Mesendoderm (in vitro differentiated cells): ENCODE data around the gene PAPPA2.

ENCODE experiments used
- DNase-seq: peaks from one replicate; pipeline ENCODE4 v3.0.0; 2013
- H2AK5ac ChIP-seq: 2 replicates; pipeline ENCODE4 v1.6.1; 2013; ENCODE audit warnings: low read length, inconsistent platforms
- H2BK120ac ChIP-seq: 2 replicates; pipeline ENCODE4 v1.6.1; 2013; ENCODE audit warnings: low read depth, mild to moderate bottlenecking, low read length, moderate library complexity, mixed read lengths
- H2BK15ac ChIP-seq: replicated peaks from 2 replicates; pipeline ENCODE4 v1.6.1; 2013; ENCODE audit warnings: low read depth, mild to moderate bottlenecking, moderate library complexity
- H2BK5ac ChIP-seq: 2 replicates; pipeline ENCODE4 v1.6.1; 2013; ENCODE audit warnings: low read length, inconsistent platforms
- H3K18ac ChIP-seq: 2 replicates; pipeline ENCODE4 v1.6.1; 2013; ENCODE audit warnings: mild to moderate bottlenecking, low read length, mixed read lengths
- H3K23ac ChIP-seq: one replicate; pipeline ENCODE4 v1.6.1; 2013; ENCODE audit warnings: low read length
- H3K27ac ChIP-seq: 2 replicates; pipeline ENCODE4 v1.5.1; 2013; ENCODE audit warnings: low read depth, mild to moderate bottlenecking, inconsistent platforms, low read length, moderate library complexity
- H3K27me3 ChIP-seq: 2 replicates; pipeline ENCODE4 v1.6.1; 2013; ENCODE audit warnings: low read length, control low read depth, mild to moderate bottlenecking, inconsistent platforms; ENCODE audit not compliant: insufficient read depth, poor library complexity
- H3K36me3 ChIP-seq: 2 replicates; pipeline ENCODE4 v1.6.1; 2013; ENCODE audit warnings: low read length, inconsistent platforms; ENCODE audit not compliant: control insufficient read depth, insufficient read depth
- H3K4ac ChIP-seq: one replicate; pipeline ENCODE4 v1.6.1; 2013; ENCODE audit warnings: low read depth, mild to moderate bottlenecking, low read length, moderate library complexity
- H3K4me1 ChIP-seq: 2 replicates; pipeline ENCODE4 v1.6.1; 2013; ENCODE audit warnings: low read depth, low read length, inconsistent platforms; ENCODE audit not compliant: control insufficient read depth
- H3K4me2 ChIP-seq: 2 replicates; pipeline ENCODE4 v1.6.1; 2013; ENCODE audit warnings: low read length
- H3K4me3 ChIP-seq: 2 replicates; pipeline ENCODE4 v1.5.1; 2013; ENCODE audit warnings: mild to moderate bottlenecking, low read length
- H3K56ac ChIP-seq: one replicate; pipeline ENCODE4 v1.6.1; 2013; ENCODE audit warnings: low read length
- H3K79me1 ChIP-seq: 2 replicates; pipeline ENCODE4 v1.6.1; 2013; ENCODE audit warnings: low read length, inconsistent platforms
- H3K79me2 ChIP-seq: 2 replicates; pipeline ENCODE4 v1.6.1; 2013; ENCODE audit warnings: mild to moderate bottlenecking, low read length; ENCODE audit not compliant: control insufficient read depth, insufficient read depth
- H3K9ac ChIP-seq: 2 replicates; pipeline ENCODE4 v1.6.1; 2013; ENCODE audit warnings: low read length, inconsistent platforms
- H4K5ac ChIP-seq: one replicate; pipeline ENCODE4 v1.6.1; 2013; ENCODE audit warnings: low read length
- H4K8ac ChIP-seq: one replicate; pipeline ENCODE4 v1.6.1; 2013; ENCODE audit warnings: low read depth, mild to moderate bottlenecking, control low read depth, low read length, moderate library complexity
- WGBS: extraction: QIAGEN DNeasy Blood & Tissue Kit; methylation state at CpG from one replicate; pipeline ENCODE4 v1.1.7; 2013; ENCODE audit warnings: low lambda C conversion rate, missing lambda C conversion rate; ENCODE audit not compliant: insufficient coverage; ENCODE audit errors: extremely low coverage; 5-methylcytosine and 5-hydroxymethylcytosine counted together

The PAPPA2 gene

GRCh38 chr1:176843352-176844297 is 380.6 kb downstream of the PAPPA2 start:
- no CpG with 5 or more reads among the region's 4 CpGs for WGBS
- no peaks in the 10 kb centered on the region for H3K27me3 ChIP-seq
- DNase-seq = peak; percentile 63

GRCh38 chr1:176847052-176847451 is 384.1 kb downstream of the PAPPA2 start:
- no peak overlapping the region for H3K23ac ChIP-seq
- H3K36me3 ChIP-seq = no peaks in the 10 kb centered on the region
- no peak overlapping the region for H2BK5ac ChIP-seq
- no peak for DNase-seq
- no peak overlapping the region for H3K56ac ChIP-seq
- H3K4me3 ChIP-seq = no peak overlapping the region
- H4K8ac ChIP-seq = no peak overlapping the region
- H3K4me2 ChIP-seq = no peak overlapping the region
- WGBS = no CpG with 5 or more reads among the region's 1 CpG
- no peak overlapping the region for H3K4ac ChIP-seq
- H3K9ac ChIP-seq = no peak overlapping the region
- H2BK15ac ChIP-seq = no peak overlapping the region
- H2AK5ac ChIP-seq = no peak overlapping the region
- no peaks in the 10 kb centered on the region for H3K79me1 ChIP-seq
- H3K27me3 ChIP-seq = no peaks in the 10 kb centered on the region
- H3K27ac ChIP-seq = no peak overlapping the region
- H3K4me1 ChIP-seq = no peaks in the 10 kb centered on the region
- H3K79me2 ChIP-seq = no peaks in the 10 kb centered on the region
- H3K18ac ChIP-seq = no peak overlapping the region
- H2BK120ac ChIP-seq = no peak overlapping the region
- H4K5ac ChIP-seq = no peak overlapping the region

More at GRCh38 chr1:176843352-176844297, 380.6 kb downstream of the PAPPA2 start:
- Histone ChIP-seq H3K9ac (no peak overlapping the region), H4K5ac (no peak overlapping the region), H3K56ac (no peak overlapping the region), H3K4me1 (no peaks in the 10 kb centered on the region), H3K18ac (no peak overlapping the region), H3K79me1 (no peaks in the 10 kb centered on the region), H4K8ac (no peak overlapping the region), H2BK15ac (no peak overlapping the region), H3K27ac (no peak overlapping the region), H2BK120ac (no peak overlapping the region), H3K36me3 (no peaks in the 10 kb centered on the region), H2AK5ac (no peak overlapping the region), H3K4ac (no peak overlapping the region), H3K4me2 (no peak overlapping the region), H3K79me2 (no peaks in the 10 kb centered on the region), H2BK5ac (no peak overlapping the region), H3K4me3 (no peak overlapping the region), H3K23ac (no peak overlapping the region)

DNA sequence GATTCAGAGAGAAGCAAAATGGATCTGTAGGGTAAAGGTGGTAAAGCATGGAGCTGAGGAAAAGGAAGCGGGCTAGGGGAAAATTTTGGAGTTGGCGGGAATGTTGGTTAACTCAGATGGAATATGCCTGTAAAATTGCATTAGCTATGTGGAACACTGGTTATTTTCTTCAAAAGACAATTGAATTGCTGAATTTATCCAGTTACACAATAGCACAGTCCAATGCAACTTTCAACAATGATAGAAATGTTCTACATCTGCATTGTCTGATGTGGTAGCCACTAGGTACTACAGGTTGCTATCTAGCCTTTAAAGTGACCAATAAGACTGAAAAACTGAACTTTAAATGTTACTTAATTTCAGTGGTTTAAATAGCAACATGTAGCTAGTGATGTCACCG is 386.3 kb downstream of the PAPPA2 start:
- Histone ChIP-seq H3K36me3 (no peaks in the 10 kb centered on the region), H3K9ac (no peak overlapping the region), H4K5ac (no peak overlapping the region), H3K18ac (no peak overlapping the region), H3K23ac (no peak overlapping the region), H3K79me2 (no peaks in the 10 kb centered on the region), H3K27me3 (no peaks in the 10 kb centered on the region), H2AK5ac (no peak overlapping the region), H3K4me3 (no peak overlapping the region), H2BK120ac (no peak overlapping the region), H3K4ac (no peak overlapping the region), H2BK15ac (no peak overlapping the region), H3K4me1 (peaks cover 2% of the 10 kb centered on the region), H3K4me2 (no peak overlapping the region), H3K56ac (no peak overlapping the region), H2BK5ac (no peak overlapping the region), H4K8ac (no peak overlapping the region), H3K27ac (no peak overlapping the region), H3K79me1 (no peaks in the 10 kb centered on the region)
- no CpG with 5 or more reads among the region's 3 CpGs for WGBS
- DNase-seq = no peak

DNA sequence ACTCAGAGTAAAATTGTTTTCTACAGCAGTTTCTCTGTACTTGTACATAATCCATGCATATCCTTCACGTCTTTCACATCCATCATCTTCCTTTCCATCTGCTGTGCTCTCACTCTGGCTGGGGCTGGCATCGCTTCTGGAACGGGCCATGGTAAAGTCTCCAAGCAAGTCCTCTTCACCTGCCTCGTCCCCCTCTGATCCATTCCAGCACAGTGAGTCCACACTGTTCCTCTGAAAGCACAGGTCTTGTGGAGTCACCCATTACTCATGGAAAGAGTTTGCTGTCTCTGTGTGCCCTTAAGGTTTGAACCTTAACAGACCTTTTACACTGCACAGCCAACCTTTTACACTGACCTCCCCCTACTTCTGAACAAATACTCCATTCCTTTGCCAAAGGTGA is 387.9 kb downstream of the PAPPA2 start:
- Histone ChIP-seq H2BK15ac (no peak overlapping the region), H3K56ac (no peak overlapping the region), H4K8ac (no peak overlapping the region), H3K4me1 (peaks cover 2% of the 10 kb centered on the region), H2AK5ac (no peak overlapping the region), H3K79me2 (no peaks in the 10 kb centered on the region), H3K9ac (no peak overlapping the region), H2BK5ac (no peak overlapping the region), H3K36me3 (no peaks in the 10 kb centered on the region), H2BK120ac (no peak overlapping the region), H3K79me1 (no peaks in the 10 kb centered on the region), H3K27ac (no peak overlapping the region), H3K18ac (no peak overlapping the region), H4K5ac (no peak overlapping the region), H3K27me3 (no peaks in the 10 kb centered on the region), H3K4me3 (no peak overlapping the region), H3K23ac (no peak overlapping the region), H3K4ac (no peak overlapping the region), H3K4me2 (no peak overlapping the region)
- WGBS = no CpG with 5 or more reads among the region's 4 CpGs
- no peak for DNase-seq

- H3K4ac ChIP-seq = no peak overlapping the region
- no peak overlapping the region for H3K4me3 ChIP-seq
- no peak overlapping the region for H2BK5ac ChIP-seq
- no peak overlapping the region for H3K27ac ChIP-seq
- no peak overlapping the region for H3K56ac ChIP-seq
- no peaks in the 10 kb centered on the region for H3K36me3 ChIP-seq
- no peaks in the 10 kb centered on the region for H3K79me1 ChIP-seq
- no peak overlapping the region for H4K5ac ChIP-seq
- no peak overlapping the region for H2AK5ac ChIP-seq
- H3K27me3 ChIP-seq = no peaks in the 10 kb centered on the region
- no peak overlapping the region for H3K23ac ChIP-seq
- H3K18ac ChIP-seq = no peak overlapping the region
- H3K4me1 ChIP-seq = peaks cover 2% of the 10 kb centered on the region
- H3K9ac ChIP-seq = no peak overlapping the region
- no peak overlapping the region for H3K4me2 ChIP-seq
- DNase-seq = no peak
- no peak overlapping the region for H2BK120ac ChIP-seq
- H3K79me2 ChIP-seq = no peaks in the 10 kb centered on the region
- H4K8ac ChIP-seq = no peak overlapping the region
- no CpG with 5 or more reads among the region's 3 CpGs for WGBS
- no peak overlapping the region for H2BK15ac ChIP-seq
Observed at GRCh38 chr1:176852124-176852523, 389.1 kb downstream of the PAPPA2 start.
